GM12873 (cell line): ENCODE data around the gene RAPGEF5.

Experiments used
- TF ChIP-seq, protein P1 (sequence below): IDR thresholded peaks from 2 replicates; pipeline ENCODE4 v1.5.1; 2012; ENCODE audit warnings: low read depth, mild to moderate bottlenecking, moderate library complexity, low read length, control low read depth; ENCODE audit not compliant: insufficient read depth; ENCODE audit errors: missing control alignments

Gene RAPGEF5

DNA sequence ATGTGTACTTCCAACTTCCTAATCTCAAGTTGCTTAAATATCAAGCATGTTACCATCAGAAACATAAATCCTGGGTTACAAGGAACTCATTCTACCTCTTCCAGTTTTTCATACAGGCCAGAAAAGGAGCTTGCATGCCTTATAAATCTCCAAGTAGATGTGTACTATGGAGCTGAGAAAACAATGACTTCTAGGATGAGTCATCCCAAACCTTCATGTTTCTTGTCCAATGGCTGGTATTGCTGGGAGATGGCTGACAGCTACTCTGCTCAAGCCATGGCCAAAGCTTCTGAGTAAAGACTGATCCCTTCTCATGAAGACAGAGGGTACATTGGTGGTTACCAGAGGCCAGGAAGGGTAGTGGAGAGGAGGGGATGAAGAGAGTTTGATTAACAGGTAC, 8.6 kb downstream of the RAPGEF5 start:
- TF ChIP-seq, protein P1, sequence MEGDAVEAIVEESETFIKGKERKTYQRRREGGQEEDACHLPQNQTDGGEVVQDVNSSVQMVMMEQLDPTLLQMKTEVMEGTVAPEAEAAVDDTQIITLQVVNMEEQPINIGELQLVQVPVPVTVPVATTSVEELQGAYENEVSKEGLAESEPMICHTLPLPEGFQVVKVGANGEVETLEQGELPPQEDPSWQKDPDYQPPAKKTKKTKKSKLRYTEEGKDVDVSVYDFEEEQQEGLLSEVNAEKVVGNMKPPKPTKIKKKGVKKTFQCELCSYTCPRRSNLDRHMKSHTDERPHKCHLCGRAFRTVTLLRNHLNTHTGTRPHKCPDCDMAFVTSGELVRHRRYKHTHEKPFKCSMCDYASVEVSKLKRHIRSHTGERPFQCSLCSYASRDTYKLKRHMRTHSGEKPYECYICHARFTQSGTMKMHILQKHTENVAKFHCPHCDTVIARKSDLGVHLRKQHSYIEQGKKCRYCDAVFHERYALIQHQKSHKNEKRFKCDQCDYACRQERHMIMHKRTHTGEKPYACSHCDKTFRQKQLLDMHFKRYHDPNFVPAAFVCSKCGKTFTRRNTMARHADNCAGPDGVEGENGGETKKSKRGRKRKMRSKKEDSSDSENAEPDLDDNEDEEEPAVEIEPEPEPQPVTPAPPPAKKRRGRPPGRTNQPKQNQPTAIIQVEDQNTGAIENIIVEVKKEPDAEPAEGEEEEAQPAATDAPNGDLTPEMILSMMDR = no peak

DNA sequence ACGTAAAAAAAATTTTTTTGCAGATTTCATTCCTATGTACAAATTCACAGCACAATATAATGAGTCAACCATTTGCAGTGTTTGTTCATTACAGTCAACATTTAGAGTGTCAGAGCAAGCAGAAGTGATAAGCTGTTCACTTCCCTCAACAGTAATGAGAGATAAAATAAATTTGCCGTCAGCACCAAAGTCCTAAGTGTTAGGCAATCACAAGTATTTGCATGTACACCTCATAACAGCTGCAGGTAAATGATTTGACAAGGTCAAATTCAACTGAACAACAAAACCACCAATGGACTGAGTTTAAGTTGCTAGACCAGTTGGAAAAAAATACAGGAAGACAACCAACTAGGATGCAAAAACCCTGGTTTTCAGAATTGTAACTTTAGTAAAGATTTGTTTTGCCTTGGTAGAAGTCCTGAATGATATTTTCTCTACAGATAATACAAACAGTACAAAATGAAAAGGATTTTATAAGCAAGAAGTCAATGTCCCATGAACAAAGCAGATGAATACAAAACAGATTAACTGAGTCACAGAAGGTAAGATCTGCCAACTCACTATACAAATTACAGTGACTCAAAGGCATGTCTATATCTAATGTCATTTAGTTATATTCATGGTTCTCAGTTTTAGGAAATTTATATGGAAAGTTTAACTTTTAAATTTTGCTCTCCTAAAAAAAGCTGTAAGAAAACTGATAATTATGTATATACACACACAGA, 10.4 kb downstream of the RAPGEF5 start:
- TF ChIP-seq, protein P1 = no peak

DNA sequence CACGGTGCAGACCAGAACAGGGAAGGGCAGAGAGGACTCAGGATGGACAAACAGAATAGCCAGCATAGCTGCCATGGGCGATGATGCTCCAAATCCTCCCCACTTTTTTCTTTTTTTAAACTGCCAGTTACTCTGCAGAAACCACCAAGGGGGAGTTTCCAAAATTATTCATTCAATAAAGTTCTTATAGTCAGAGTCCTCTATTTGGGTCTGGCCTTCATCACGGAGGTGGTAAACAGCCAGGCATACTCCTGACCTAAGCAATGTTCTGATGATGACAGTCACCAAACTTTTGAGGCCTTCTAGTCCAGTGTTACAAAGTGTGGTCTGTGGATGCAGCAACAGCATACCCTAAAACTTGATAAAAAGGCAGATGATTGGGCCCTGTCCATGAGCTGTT, 12.3 kb downstream of the RAPGEF5 start:
- TF ChIP-seq, protein P1 = no peak

DNA sequence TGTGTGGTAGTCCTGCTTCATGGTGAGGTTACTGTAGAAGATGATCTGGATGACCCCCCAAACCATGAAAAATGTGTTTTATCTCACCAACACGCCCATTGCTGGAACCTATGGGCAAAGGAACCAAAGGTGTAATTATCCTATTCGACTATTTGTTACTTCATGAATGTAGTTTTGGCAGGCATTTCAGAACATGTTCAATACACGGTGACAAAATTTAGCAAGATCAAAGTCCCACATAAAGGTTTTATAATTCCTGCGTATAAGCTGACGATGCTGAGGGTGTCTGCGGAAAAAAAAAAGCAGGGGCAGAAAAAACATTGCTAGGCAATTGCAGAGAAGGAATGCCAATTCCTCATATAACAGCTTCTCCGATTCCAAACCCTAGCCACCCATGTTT, 13.3 kb downstream of the RAPGEF5 start:
- TF ChIP-seq, protein P1 = no peak

DNA sequence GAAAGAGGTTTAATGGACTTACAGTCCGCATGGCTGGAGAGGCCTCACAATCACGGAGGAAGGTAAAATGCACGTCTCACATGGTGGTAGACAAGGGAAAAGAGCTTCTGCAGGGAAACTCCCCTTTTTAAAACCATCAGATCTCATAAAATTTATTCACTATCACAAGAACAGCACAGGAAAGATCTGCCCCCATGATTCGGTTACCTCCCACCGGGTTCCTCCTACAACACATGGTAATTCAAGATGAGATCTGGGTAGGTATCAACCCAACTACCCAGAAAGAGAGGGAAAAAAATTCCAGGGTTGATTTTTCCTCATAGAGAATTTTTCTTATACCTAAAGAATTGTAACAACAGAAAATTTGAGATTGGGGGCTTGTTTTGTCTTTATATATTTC, 13.9 kb downstream of the RAPGEF5 start:
- TF ChIP-seq, protein P1 = no peak

DNA sequence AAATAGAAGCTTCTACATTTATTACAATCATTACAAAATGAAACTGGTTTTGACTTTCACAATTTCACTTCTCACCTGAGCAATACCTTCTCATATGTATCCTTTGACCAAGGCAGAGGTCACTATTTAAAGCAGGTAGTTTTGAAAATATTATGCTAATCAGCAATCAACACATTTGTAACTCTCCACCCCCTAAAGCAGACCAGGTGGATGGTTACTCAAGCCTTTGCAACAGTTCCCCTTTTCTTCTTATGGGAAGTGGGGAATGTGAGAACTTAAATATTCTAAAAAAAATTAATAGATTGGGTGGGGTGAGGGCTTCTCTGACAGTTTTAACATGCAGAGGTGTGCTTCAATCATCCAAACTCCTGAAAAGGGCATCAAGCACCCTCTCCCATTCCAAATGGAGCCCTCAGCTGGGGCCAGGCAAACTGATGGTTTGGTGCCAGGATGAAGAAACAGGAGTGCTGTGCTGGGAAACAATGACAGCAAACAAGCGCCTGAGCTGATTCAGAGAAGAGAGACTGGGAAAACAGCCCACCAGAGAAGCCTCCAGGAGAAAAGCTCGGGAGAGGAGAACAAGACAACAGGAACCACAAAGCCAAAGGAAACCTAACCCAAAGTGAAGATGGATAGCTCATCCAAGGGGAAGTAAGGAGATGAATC, 17.1 kb downstream of the RAPGEF5 start:
- TF ChIP-seq, protein P1 = no peak

DNA sequence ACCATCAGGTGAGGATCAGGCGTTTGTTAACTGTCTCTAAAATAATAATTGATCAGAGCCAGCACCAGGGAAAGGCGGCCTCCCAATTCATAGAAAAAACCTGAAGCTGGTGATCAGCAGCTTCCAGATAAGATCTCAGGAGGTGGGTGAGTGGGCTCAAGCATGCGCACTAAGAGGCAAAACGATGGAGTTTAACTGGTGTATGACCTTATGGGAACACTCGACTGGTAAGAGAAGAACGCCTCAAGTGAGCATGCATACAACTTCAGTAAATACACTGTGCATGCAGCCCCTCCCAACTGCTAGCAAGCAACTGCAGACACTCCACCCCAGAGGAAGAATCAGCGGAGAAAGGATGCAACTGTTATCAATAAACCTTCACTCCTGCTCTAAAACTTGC, 18.1 kb downstream of the RAPGEF5 start:
- TF ChIP-seq, protein P1 = no peak
